GM23338 (cell line): ENCODE data around the gene NIPBL.

Source experiments
- CREB1 ChIP-seq: fragments of 250-450 bp; sonication (Bioruptor Pico); IDR thresholded peaks from 2 replicates; pipeline ENCODE4 v1.5.0; 2020; ENCODE audit warnings: low read depth, mild to moderate bottlenecking, moderate library complexity
- ETS1 ChIP-seq: IDR thresholded peaks from 2 replicates; pipeline ENCODE4 v1.6.1; 2016; ENCODE audit warnings: antibody characterized with exemption
- EZH2 ChIP-seq: fragments of 200-600 bp; sonication (generic); IDR thresholded peaks from one replicate; pipeline ENCODE4 v1.8.0; 2017; ENCODE audit warnings: antibody characterized with exemption, mild to moderate bottlenecking, low read depth; ENCODE audit not compliant: unreplicated experiment
- EZH2phosphoT487 ChIP-seq: fragments of 200-600 bp; sonication (generic); IDR thresholded peaks from one replicate; pipeline ENCODE4 v1.8.1; 2018; ENCODE audit warnings: antibody characterized with exemption; ENCODE audit not compliant: unreplicated experiment
- JUNB ChIP-seq: IDR thresholded peaks from one replicate; pipeline ENCODE4 v1.6.1; 2016; ENCODE audit warnings: antibody characterized with exemption; ENCODE audit not compliant: unreplicated experiment
- NANOG ChIP-seq: IDR thresholded peaks from 2 replicates; pipeline ENCODE4 v1.6.1; 2016; ENCODE audit warnings: antibody characterized with exemption, borderline replicate concordance
- POLR2AphosphoS5 ChIP-seq: IDR thresholded peaks from 2 replicates; pipeline ENCODE4 v1.6.1; 2016; ENCODE audit warnings: antibody characterized with exemption, low read depth
- REST ChIP-seq: IDR thresholded peaks from one replicate; pipeline ENCODE4 v1.6.1; 2018; ENCODE audit warnings: antibody characterized with exemption; ENCODE audit not compliant: unreplicated experiment
- STAT1 ChIP-seq: IDR thresholded peaks from one replicate; pipeline ENCODE4 v1.6.1; 2016; ENCODE audit warnings: antibody characterized with exemption; ENCODE audit not compliant: unreplicated experiment
- ZNF114 ChIP-seq: fragments of 250-450 bp; sonication (Bioruptor Pico); IDR thresholded peaks from 2 replicates; pipeline ENCODE4 v1.5.0; 2020; ENCODE audit warnings: mild to moderate bottlenecking, moderate library complexity
- ZNF331 ChIP-seq: fragments of 250-450 bp; sonication (Bioruptor Pico); IDR thresholded peaks from 2 replicates; pipeline ENCODE4 v1.5.0; 2020; ENCODE audit warnings: low read depth, mild to moderate bottlenecking, moderate library complexity
- TF ChIP-seq, protein P1 (sequence below), 2 experiments: fragments of 200-600 bp in 1 of 2; sonication (generic) in 1 of 2; conservative IDR thresholded peaks; 2 replicates each; pipeline versions ENCODE4 v1.5.1 to v1.6.1; 2016 to 2017; ENCODE audit warnings: antibody characterized with exemption in 2 of 2, low read depth in 2 of 2, mild to moderate bottlenecking in 2 of 2, moderate library complexity in 1 of 2
- TF ChIP-seq, protein P2 (sequence below): fragments of 250-450 bp; sonication (Bioruptor Pico); IDR thresholded peaks from 2 replicates; pipeline ENCODE4 v1.5.0; 2020; ENCODE audit warnings: mild to moderate bottlenecking, moderate library complexity

- TF ChIP-seq, protein P1, sequence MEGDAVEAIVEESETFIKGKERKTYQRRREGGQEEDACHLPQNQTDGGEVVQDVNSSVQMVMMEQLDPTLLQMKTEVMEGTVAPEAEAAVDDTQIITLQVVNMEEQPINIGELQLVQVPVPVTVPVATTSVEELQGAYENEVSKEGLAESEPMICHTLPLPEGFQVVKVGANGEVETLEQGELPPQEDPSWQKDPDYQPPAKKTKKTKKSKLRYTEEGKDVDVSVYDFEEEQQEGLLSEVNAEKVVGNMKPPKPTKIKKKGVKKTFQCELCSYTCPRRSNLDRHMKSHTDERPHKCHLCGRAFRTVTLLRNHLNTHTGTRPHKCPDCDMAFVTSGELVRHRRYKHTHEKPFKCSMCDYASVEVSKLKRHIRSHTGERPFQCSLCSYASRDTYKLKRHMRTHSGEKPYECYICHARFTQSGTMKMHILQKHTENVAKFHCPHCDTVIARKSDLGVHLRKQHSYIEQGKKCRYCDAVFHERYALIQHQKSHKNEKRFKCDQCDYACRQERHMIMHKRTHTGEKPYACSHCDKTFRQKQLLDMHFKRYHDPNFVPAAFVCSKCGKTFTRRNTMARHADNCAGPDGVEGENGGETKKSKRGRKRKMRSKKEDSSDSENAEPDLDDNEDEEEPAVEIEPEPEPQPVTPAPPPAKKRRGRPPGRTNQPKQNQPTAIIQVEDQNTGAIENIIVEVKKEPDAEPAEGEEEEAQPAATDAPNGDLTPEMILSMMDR (conservative IDR thresholded peaks at IDR 0.05; ENCODE audit: low read depth in 2 of 2) = no peak
- no peak for TF ChIP-seq EZH2phosphoT487
- TF ChIP-seq POLR2AphosphoS5 = no peak
- no peak for TF ChIP-seq REST
- no peak for TF ChIP-seq EZH2
- no peak for TF ChIP-seq STAT1
- TF ChIP-seq CREB1 (CRISPR knock-in tag) = no peak
- TF ChIP-seq ETS1 = no peak
- no peak for TF ChIP-seq ZNF114
- no peak for TF ChIP-seq JUNB
- no peak for TF ChIP-seq NANOG
- TF ChIP-seq, protein P2, sequence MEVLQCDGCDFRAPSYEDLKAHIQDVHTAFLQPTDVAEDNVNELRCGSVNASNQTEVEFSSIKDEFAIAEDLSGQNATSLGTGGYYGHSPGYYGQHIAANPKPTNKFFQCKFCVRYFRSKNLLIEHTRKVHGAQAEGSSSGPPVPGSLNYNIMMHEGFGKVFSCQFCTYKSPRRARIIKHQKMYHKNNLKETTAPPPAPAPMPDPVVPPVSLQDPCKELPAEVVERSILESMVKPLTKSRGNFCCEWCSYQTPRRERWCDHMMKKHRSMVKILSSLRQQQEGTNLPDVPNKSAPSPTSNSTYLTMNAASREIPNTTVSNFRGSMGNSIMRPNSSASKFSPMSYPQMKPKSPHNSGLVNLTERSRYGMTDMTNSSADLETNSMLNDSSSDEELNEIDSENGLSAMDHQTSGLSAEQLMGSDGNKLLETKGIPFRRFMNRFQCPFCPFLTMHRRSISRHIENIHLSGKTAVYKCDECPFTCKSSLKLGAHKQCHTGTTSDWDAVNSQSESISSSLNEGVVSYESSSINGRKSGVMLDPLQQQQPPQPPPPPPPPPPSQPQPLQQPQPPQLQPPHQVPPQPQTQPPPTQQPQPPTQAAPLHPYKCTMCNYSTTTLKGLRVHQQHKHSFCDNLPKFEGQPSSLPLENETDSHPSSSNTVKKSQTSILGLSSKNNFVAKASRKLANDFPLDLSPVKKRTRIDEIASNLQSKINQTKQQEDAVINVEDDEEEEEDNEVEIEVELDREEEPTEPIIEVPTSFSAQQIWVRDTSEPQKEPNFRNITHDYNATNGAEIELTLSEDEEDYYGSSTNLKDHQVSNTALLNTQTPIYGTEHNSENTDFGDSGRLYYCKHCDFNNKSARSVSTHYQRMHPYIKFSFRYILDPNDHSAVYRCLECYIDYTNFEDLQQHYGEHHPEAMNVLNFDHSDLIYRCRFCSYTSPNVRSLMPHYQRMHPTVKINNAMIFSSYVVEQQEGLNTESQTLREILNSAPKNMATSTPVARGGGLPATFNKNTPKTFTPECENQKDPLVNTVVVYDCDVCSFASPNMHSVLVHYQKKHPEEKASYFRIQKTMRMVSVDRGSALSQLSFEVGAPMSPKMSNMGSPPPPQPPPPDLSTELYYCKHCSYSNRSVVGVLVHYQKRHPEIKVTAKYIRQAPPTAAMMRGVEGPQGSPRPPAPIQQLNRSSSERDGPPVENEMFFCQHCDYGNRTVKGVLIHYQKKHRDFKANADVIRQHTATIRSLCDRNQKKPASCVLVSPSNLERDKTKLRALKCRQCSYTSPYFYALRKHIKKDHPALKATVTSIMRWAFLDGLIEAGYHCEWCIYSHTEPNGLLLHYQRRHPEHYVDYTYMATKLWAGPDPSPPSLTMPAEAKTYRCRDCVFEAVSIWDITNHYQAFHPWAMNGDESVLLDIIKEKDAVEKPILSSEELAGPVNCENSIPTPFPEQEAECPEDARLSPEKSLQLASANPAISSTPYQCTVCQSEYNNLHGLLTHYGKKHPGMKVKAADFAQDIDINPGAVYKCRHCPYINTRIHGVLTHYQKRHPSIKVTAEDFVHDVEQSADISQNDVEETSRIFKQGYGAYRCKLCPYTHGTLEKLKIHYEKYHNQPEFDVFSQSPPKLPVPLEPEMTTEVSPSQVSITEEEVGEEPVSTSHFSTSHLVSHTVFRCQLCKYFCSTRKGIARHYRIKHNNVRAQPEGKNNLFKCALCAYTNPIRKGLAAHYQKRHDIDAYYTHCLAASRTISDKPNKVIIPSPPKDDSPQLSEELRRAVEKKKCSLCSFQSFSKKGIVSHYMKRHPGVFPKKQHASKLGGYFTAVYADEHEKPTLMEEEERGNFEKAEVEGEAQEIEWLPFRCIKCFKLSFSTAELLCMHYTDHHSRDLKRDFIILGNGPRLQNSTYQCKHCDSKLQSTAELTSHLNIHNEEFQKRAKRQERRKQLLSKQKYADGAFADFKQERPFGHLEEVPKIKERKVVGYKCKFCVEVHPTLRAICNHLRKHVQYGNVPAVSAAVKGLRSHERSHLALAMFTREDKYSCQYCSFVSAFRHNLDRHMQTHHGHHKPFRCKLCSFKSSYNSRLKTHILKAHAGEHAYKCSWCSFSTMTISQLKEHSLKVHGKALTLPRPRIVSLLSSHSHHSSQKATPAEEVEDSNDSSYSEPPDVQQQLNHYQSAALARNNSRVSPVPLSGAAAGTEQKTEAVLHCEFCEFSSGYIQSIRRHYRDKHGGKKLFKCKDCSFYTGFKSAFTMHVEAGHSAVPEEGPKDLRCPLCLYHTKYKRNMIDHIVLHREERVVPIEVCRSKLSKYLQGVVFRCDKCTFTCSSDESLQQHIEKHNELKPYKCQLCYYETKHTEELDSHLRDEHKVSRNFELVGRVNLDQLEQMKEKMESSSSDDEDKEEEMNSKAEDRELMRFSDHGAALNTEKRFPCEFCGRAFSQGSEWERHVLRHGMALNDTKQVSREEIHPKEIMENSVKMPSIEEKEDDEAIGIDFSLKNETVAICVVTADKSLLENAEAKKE (CRISPR knock-in tag) = no peak
- TF ChIP-seq ZNF331 (CRISPR knock-in tag) = no peak
Observed at GRCh38 chr5:36900283-36900682, 23.7 kb downstream of the NIPBL start.
